Measurements from ENCODE around the gene ZNF550.
"Not testable (repeated sequence)": the region's sequence is repeated elsewhere in the genome, so short reads cannot be mapped to it uniquely, and the experiment has no call there.

ZNF550 gene

DNA sequence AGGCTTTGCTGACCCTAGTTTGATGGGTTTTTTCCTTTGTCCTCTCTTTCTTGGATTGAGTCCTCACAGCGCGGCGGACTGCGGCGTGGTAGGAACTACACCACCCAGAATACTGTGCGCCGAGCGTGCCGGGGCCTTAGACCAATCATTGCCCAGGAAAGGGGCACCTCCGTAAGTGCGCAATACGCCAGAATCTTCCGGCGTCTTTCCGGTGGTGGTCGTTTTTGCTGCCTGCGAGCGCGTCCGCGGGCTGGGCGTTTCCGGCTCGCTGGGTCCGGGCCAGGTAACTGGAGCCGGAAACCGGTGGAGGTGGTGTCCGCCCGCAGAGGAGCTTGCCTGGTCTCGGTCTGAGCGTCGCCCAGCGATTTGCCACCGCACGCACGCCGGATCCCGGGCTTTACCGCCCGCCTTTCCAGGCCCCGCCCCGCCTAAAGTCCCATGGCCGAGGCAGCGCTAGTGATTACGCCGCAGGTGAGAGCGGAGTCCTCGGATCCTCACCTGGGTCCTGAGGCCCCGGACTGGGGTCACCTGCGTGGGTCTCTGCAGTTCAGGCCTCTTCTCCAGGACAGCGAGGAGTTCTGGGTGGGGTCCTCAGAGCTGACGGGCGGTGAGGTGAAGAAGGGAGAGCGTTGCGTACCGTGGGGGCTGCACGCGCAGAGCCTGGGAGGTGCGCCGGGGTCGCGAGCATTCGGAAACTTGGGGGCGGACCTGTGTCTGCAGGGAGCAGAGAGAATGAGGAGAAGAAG is 32.4 kb downstream of the ZNF550 start, which contains the start of gene ZNF549:
Gene ZNF549 (plus strand): TSS at position 221 of the 746 bp plus-strand sequence. CDS start 218 bp downstream, at position 439.
- DNase-seq (ENCODE audit: low spot score): peak; percentile 89

DNA sequence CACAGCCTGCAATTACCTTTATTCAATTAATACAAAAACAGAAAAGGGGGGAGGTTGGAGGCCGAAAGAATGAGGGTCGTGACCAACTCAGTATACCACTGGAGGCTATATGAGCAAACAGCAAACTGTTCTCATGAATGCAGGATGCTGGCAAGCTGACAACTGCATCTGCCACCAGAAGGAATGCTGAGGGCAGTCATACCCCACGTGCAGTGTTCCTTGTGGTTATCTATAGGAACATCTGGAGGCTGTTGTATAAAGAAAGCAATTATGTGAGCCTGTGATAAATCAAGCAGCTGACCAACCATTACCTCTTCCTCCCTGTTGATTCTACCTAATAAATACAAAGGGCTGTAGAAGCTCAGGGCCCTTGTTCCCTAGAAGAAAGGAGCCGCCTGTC is 41.6 kb downstream of the ZNF550 start:
- DNase-seq (ENCODE audit: low spot score): not testable (repeated sequence)

DNA sequence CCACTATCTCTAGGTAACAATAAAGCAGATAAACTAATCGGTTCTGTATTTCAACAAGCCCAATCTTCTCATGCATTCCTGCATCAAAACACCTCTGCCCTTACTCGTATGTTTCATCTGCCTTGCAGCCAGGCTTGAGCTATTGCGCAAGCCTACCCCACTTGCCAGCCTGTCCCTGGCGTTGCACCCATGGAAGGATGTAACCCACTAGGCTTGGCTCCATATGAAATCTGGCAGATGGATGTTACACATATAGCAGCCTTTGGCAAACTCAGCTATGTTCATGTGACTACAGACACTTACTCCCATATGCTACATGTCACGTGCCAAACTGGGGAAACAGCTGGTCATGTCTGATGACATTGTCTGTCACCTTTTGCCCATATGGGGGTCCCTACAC is 44.4 kb downstream of the ZNF550 start:
- DNase-seq (ENCODE audit: low spot score): peak; percentile 39

DNA sequence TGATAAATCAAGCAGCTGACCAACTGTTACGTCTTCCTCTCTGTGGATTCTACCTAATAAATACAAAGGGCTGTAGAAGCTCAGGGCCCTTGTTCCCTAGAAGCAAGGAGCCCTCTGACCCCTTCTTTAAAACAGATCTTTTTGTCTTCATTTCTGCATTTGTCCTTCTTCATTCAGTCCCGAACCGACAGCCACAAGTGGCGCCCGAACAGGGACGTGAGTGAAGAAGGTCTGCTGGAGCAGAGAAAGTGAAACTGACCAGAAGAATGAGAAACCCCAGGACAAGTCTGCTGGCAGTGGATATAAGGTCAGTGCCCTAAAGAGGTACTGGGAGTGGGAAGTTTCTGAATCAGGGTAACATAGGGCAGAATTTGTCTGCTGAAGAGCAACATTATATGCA is 46.8 kb downstream of the ZNF550 start:
- no peak for DNase-seq (ENCODE audit: low spot score)

DNA sequence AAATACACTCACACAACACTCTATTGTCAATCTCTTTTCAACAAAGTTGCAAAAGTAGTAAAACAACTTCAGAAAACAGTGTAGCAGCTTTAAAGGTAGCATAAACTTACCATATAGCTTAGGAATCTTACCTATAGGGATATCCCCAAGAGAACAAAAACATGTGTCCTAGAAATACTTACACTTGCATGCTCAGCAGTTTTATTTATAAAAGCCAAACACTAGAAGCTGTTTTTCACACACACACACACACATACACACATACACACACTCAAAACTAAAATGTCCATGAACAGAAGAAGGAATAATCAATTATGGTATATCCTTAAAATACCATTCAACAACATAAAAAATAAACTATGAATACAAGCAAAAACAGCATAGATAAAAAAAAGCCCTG is 48.2 kb downstream of the ZNF550 start:
- no peak for DNase-seq (ENCODE audit: low spot score)

DNA sequence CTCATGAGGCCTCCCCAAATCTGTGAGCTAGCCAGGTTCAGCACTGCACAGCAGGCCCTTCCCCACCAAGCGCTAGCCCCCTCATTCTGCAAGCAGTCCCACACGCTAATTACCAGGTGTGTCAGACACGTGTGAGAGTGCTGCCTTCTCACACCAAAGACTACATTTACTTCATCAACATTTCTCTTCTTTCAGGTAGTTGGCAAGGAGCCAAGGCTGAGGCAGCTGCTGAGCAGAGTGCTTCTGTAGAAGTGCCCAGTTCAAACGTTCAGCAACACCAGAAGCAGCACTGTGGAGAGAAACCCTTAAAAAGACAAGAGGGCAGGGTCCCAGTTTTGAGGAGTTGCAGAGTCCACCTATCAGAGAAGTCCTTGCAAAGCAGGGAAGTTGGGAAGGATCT is 53.5 kb downstream of the ZNF550 start:
- DNase-seq (ENCODE audit: low spot score): no peak

DNA sequence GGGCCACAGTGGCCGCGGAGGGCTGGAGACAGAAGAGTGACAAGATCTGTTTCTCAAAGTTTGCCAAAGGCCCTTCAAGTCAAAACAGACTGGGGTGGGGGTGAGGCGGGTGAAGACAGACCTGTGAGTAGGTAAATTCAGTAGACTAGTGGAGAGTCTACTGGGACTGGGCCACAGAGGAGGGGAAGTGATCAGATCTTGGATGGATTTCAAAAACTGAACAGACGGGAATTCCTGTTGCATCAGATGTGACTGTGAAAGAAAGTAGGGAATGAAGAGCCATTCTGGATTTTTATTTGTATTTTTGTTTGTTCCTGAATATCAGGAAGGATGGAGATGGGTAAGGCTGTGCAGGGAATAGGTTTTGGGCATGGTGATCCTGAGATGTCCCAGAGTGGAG is 59.3 kb downstream of the ZNF550 start:
- not testable (repeated sequence) for DNase-seq (ENCODE audit: low spot score)

DNA sequence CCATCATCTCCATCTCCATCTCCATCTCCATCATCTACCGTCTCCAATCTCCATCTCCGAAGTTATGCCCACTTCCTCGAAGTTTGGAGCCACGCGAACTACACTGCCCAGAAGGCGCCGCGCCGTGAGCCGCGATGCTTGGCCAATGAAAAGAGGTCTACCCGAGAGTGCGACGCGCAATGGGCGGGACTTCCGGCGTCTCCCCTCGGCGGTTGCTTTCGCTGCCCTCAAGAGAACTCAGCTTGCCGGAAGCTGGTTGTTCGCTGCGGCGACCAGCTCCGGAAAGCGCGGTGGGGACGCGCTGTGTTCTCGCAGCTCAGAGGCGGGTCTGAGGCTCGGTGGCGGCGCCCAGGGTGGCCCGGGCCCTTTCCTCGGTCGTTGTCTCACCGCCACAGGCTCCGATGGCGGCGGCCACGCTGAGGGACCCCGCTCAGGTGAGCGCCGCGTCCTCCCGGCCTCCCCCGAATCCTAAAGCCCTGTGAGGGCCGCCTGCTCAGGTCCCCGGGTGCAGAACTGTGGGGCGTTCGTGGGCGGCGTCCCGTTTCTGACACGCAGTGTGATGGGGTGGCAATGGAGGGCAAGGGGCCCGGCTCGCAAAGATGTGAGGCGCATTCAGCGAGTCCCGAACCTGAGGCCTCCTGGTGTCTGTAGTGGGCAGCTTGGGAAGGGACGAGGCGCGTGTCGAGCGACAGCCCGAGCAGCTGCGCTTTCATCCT is 59.8 kb downstream of the ZNF550 start, which contains the start of gene ZNF773:
Gene ZNF773 (plus strand): TSS at position 259 of the 716 bp plus-strand sequence. CDS start 143 bp downstream, at position 402.
- peak; percentile 93 for DNase-seq (ENCODE audit: low spot score)

DNA sequence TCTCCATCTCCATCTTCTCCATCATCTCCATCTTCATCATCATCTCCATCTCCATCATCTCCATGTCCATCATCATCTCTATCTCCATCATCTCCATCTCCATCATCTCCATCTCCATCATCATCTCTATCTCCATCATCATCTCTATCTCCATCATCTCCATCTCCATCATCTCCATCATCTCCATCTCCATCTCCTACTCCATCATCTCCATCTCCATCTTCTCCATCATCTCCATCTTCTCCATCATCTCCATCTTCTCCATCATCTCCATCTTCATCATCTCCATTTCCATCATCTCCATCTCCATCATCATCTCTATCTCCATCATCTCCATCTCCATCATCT is 60.4 kb downstream of the ZNF550 start:
- DNase-seq (ENCODE audit: low spot score): not testable (repeated sequence)

DNA sequence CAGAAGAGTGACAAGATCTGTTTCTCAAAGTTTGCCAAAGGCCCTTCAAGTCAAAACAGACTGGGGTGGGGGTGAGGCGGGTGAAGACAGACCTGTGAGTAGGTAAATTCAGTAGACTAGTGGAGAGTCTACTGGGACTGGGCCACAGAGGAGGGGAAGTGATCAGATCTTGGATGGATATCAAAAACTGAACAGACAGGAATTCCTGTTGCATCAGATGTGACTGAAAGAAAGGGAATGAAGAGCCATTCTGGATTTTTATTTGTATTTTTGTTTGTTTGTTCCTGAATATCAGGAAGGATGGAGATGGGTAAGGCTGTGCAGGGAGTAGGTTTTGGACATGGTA is 71.4 kb downstream of the ZNF550 start:
- not testable (repeated sequence) for DNase-seq (ENCODE audit: low spot score)

DNA sequence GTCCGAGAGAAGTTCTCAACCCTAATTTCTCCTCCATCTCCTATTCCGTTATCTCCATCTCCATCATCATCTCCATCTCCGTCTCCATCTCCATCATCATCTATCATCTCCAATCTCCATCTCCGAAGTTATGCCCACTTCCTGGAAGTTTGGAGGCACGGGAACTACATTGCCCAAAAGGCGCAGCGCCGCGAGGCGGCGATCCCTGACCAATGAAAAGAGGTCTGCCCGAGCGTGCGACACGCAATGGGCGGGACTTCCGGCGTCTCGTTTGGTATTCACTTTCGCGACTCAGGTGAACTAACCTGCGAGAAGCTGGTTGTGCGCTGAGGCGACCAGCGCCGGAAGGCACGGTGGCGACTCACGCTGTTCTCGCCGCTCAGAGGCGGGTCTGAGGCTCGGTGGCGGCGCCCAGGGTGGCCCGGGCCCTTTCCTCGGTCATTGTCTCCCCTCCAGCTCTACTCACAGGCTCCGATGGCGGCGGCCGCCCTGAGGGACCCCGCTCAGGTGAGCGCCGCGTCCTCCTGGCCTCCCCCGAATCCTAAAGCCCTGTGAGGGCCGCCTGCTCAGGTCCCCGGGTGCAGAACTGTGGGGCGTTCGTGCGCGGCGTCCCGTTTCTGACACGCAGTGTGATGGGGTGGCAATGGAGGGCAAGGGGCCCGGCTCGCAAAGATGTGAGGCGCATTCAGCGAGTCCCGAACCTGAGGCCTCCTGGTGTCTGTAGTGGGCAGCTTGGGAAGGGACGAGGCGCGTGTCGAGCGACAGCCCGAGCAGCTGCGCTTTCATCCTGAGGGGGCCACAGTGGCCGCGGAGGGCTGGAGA is 72.0 kb downstream of the ZNF550 start, which contains the start of gene ZNF419:
Gene ZNF419 (plus strand): TSS at position 274 of the 822 bp plus-strand sequence. CDS start 201 bp downstream, at position 475.
- peak; percentile 94 for DNase-seq (ENCODE audit: low spot score)
